C4-2B (cell line): ENCODE data around the gene ADAM33.

Source experiments
- CTCF ChIP-seq: fragments of 450-650 bp; conservative IDR thresholded peaks from 2 replicates; pipeline ENCODE4 v1.5.1; 2017; ENCODE audit warnings: mild to moderate bottlenecking
- ZFX ChIP-seq: fragments of 450-650 bp; IDR thresholded peaks from 2 replicates; pipeline ENCODE4 v1.6.1; 2017

GRCh38 chr20:3663858-3664257 is 18.0 kb downstream of the ADAM33 start:
- TF ChIP-seq CTCF (no peak), ZFX (no peak)
